Loucy (cell line): ENCODE results near the gene OR2H2.

Experiments
- H2AFZ ChIP-seq: fragments of 200-600 bp; sonication (generic); 2 replicates; pipeline ENCODE4 v1.6.0; 2016; ENCODE audit warnings: antibody characterized with exemption, mild to moderate bottlenecking, low read length, moderate library complexity
- H3F3A ChIP-seq: fragments of 200-600 bp; 2 replicates; pipeline ENCODE4 v1.6.0; 2016; ENCODE audit warnings: antibody characterized with exemption, low read depth, mild to moderate bottlenecking
- H3K27me3 ChIP-seq: fragments of 200-600 bp; sonication (generic); 2 replicates; pipeline ENCODE4 v1.6.1; 2014; ENCODE audit warnings: low read length, mild to moderate bottlenecking; ENCODE audit not compliant: insufficient read depth, poor library complexity, severe bottlenecking
- H3K36me3 ChIP-seq: fragments of 200-600 bp; sonication (generic); 2 replicates; pipeline ENCODE4 v1.6.1; 2016; ENCODE audit warnings: low read length; ENCODE audit not compliant: insufficient read depth
- H3K4me1 ChIP-seq: fragments of 200-600 bp; sonication (generic); 2 replicates; pipeline ENCODE4 v1.5.1; 2014; ENCODE audit warnings: low read length, mild to moderate bottlenecking; ENCODE audit not compliant: insufficient read depth, poor library complexity, severe bottlenecking
- H3K4me2 ChIP-seq: fragments of 200-600 bp; sonication (generic); 2 replicates; pipeline ENCODE4 v1.6.0; 2014; ENCODE audit warnings: antibody characterized with exemption, low read length, low read depth, mild to moderate bottlenecking; ENCODE audit not compliant: poor library complexity, severe bottlenecking
- H3K4me3 ChIP-seq: fragments of 200-600 bp; sonication (generic); 2 replicates; pipeline ENCODE4 v1.5.1; 2014; ENCODE audit warnings: low read length, mild to moderate bottlenecking, mixed read lengths; ENCODE audit not compliant: poor library complexity, severe bottlenecking
- H3K79me2 ChIP-seq: fragments of 200-600 bp; sonication (generic); 2 replicates; pipeline ENCODE4 v1.6.1; 2014; ENCODE audit warnings: low read length; ENCODE audit not compliant: insufficient read depth
- H3K9ac ChIP-seq: fragments of 200-600 bp; sonication (generic); 2 replicates; pipeline ENCODE4 v1.6.0; 2014; ENCODE audit warnings: mild to moderate bottlenecking, low read depth, low read length, moderate library complexity; ENCODE audit not compliant: poor library complexity, severe bottlenecking
- H3K9me2 ChIP-seq: fragments of 200-600 bp; sonication (generic); replicated peaks from 2 replicates; pipeline ENCODE4 v1.6.1; 2016; ENCODE audit warnings: low read depth, low read length, mixed read lengths
- H3K9me3 ChIP-seq: fragments of 200-600 bp; sonication (generic); 2 replicates; pipeline ENCODE4 v1.6.1; 2014; ENCODE audit warnings: mild to moderate bottlenecking, antibody characterized with exemption, low read length, low read depth; ENCODE audit not compliant: insufficient read depth
- H4K20me1 ChIP-seq: fragments of 200-600 bp; sonication (generic); 2 replicates; pipeline ENCODE4 v1.6.0; 2014; ENCODE audit warnings: antibody characterized with exemption, low read length, mild to moderate bottlenecking; ENCODE audit not compliant: insufficient read depth, poor library complexity, severe bottlenecking
- EZH2phosphoT487 ChIP-seq: fragments of 200-600 bp; IDR thresholded peaks from 2 replicates; pipeline ENCODE4 v1.6.1; 2018; ENCODE audit warnings: antibody characterized with exemption, mild to moderate bottlenecking, moderate library complexity, borderline replicate concordance
- TF ChIP-seq, protein P1 (sequence below): fragments of 200-600 bp; sonication (generic); conservative IDR thresholded peaks from 2 replicates; pipeline ENCODE4 v1.5.1; 2014; ENCODE audit warnings: mild to moderate bottlenecking, antibody characterized with exemption, low read length

OR2H2 gene

DNA sequence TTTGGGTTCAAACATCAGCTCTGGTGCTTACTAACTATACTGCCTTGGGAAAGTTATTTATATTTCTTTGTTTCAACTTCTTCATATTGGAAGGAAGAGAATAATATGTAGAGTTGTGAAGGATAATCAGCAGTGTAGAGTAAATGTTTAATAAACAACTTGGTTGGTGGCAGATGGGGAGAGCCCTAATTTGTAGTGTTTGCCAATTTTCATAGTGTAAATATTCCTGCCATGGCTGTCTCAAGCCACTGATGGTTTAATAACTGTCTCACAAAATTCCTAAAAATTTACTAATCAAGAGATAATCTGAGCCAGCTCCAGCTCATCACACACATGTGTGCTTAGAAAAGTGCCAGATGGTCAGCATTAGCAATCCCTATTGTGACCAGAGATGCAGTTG lies at the start of gene OR2H2:
Gene OR2H2 (plus strand): TSS at position 301 of the 400 bp plus-strand sequence. CDS start 2,824 bp downstream, outside the sequence.
- Histone ChIP-seq H2AFZ (no peak within 1 kb of the TSS), H3K9me3 (no peaks in the 10 kb centered on the region), H3F3A (no peaks in the 10 kb centered on the region), H4K20me1 (no peaks in the 10 kb centered on the region), H3K9ac (no peak within 1 kb of the TSS), H3K27me3 (no peaks in the 10 kb centered on the region), H3K79me2 (no peaks in the 10 kb centered on the region), H3K36me3 (no peaks in the 10 kb centered on the region), H3K4me3 (no peak within 1 kb of the TSS), H3K4me2 (no peak within 1 kb of the TSS), H3K9me2 (no peaks in the 10 kb centered on the region), H3K4me1 (no peaks in the 10 kb centered on the region)
- TF ChIP-seq EZH2phosphoT487 = no peak
- TF ChIP-seq, protein P1, sequence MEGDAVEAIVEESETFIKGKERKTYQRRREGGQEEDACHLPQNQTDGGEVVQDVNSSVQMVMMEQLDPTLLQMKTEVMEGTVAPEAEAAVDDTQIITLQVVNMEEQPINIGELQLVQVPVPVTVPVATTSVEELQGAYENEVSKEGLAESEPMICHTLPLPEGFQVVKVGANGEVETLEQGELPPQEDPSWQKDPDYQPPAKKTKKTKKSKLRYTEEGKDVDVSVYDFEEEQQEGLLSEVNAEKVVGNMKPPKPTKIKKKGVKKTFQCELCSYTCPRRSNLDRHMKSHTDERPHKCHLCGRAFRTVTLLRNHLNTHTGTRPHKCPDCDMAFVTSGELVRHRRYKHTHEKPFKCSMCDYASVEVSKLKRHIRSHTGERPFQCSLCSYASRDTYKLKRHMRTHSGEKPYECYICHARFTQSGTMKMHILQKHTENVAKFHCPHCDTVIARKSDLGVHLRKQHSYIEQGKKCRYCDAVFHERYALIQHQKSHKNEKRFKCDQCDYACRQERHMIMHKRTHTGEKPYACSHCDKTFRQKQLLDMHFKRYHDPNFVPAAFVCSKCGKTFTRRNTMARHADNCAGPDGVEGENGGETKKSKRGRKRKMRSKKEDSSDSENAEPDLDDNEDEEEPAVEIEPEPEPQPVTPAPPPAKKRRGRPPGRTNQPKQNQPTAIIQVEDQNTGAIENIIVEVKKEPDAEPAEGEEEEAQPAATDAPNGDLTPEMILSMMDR = no peak

- no peak for TF ChIP-seq EZH2phosphoT487
- TF ChIP-seq, protein P1 = no peak
- H3K4me3 ChIP-seq = no peak overlapping the region
Measured at GRCh38 chr6:29537714-29538403, 47.1 kb upstream of the OR2H2 start.

GRCh38 chr6:29547573-29547972 lies 37.3 kb upstream of the OR2H2 start:
- Histone ChIP-seq H3K9me2 (no peaks in the 10 kb centered on the region), H3K9ac (no peak overlapping the region), H3K79me2 (no peaks in the 10 kb centered on the region), H3K36me3 (no peaks in the 10 kb centered on the region), H3K9me3 (no peaks in the 10 kb centered on the region), H3K4me2 (no peak overlapping the region), H4K20me1 (no peaks in the 10 kb centered on the region), H3K27me3 (no peaks in the 10 kb centered on the region), H3K4me3 (no peak overlapping the region), H3F3A (no peaks in the 10 kb centered on the region), H3K4me1 (no peaks in the 10 kb centered on the region), H2AFZ (no peak overlapping the region)
- TF ChIP-seq EZH2phosphoT487 = no peak
- TF ChIP-seq, protein P1 = no peak

More at GRCh38 chr6:29537714-29538403, 47.1 kb upstream of the OR2H2 start:
- no peaks in the 10 kb centered on the region for H3F3A ChIP-seq
- H3K9me2 ChIP-seq = no peaks in the 10 kb centered on the region
- no peaks in the 10 kb centered on the region for H3K36me3 ChIP-seq
- no peak overlapping the region for H2AFZ ChIP-seq
- H3K9ac ChIP-seq = no peak overlapping the region
- no peaks in the 10 kb centered on the region for H3K79me2 ChIP-seq
- no peak overlapping the region for H3K4me2 ChIP-seq
- no peaks in the 10 kb centered on the region for H4K20me1 ChIP-seq
- no peaks in the 10 kb centered on the region for H3K4me1 ChIP-seq
- no peaks in the 10 kb centered on the region for H3K9me3 ChIP-seq
- H3K27me3 ChIP-seq = no peaks in the 10 kb centered on the region
